H9 (cell line): ENCODE data around the gene CALY. TPM values are rescaled to one million over a fixed set of nuclear protein-coding genes. Genes with fewer than 3 reads are reported as not detected.

Experiments
- DNase-seq: peaks from one replicate; pipeline ENCODE4 v3.0.0-alpha.2; 2017
- H2AFZ ChIP-seq: one replicate; pipeline ENCODE4 v1.6.1; 2013; ENCODE audit warnings: mild to moderate bottlenecking, low read length, control low read depth, moderate library complexity
- H2AK5ac ChIP-seq: 2 replicates; pipeline ENCODE4 v1.6.1; 2013; ENCODE audit warnings: low read length, control low read depth, mixed read lengths; ENCODE audit not compliant: insufficient read length
- H2BK120ac ChIP-seq: one replicate; pipeline ENCODE4 v1.6.1; 2013; ENCODE audit warnings: low read depth, mild to moderate bottlenecking, low read length, control low read depth, inconsistent platforms; ENCODE audit not compliant: poor library complexity, severe bottlenecking
- H2BK12ac ChIP-seq: 2 replicates; pipeline ENCODE4 v1.6.1; 2013; ENCODE audit warnings: low read length, control low read depth, mixed read lengths, low read depth; ENCODE audit not compliant: insufficient read length
- H2BK15ac ChIP-seq: 2 replicates; pipeline ENCODE4 v1.6.1; 2013; ENCODE audit warnings: low read depth, low read length, control low read depth
- H2BK20ac ChIP-seq: one replicate; pipeline ENCODE4 v1.6.1; 2013; ENCODE audit warnings: low read depth, mild to moderate bottlenecking, low read length, control low read depth, inconsistent platforms; ENCODE audit not compliant: poor library complexity, severe bottlenecking
- H2BK5ac ChIP-seq: 2 replicates; pipeline ENCODE4 v1.6.1; 2013; ENCODE audit warnings: low read length, control low read depth, mixed read lengths; ENCODE audit not compliant: insufficient read length
- H3K14ac ChIP-seq: 2 replicates; pipeline ENCODE4 v1.6.1; 2013; ENCODE audit warnings: low read length, control low read depth; ENCODE audit not compliant: insufficient read depth
- H3K18ac ChIP-seq: 2 replicates; pipeline ENCODE4 v1.6.1; 2013; ENCODE audit warnings: low read depth, mild to moderate bottlenecking, mixed read lengths, low read length, control low read depth; ENCODE audit not compliant: insufficient read length
- H3K23ac ChIP-seq: 2 replicates; pipeline ENCODE4 v1.6.1; 2013; ENCODE audit warnings: low read length, control low read depth, mixed read lengths, low read depth; ENCODE audit not compliant: insufficient read length
- H3K23me2 ChIP-seq: 2 replicates; pipeline ENCODE4 v1.6.1; 2013; ENCODE audit warnings: low read depth, mild to moderate bottlenecking, mixed read lengths, low read length, control low read depth; ENCODE audit not compliant: insufficient read length, poor library complexity, severe bottlenecking
- H3K27ac ChIP-seq: 2 replicates; pipeline ENCODE4 v1.5.1; 2013; ENCODE audit warnings: low read length, control low read depth, mixed read lengths, low read depth; ENCODE audit not compliant: insufficient read length
- H3K27me3 ChIP-seq: 2 replicates; pipeline ENCODE4 v1.6.1; 2013; ENCODE audit warnings: low read length, control low read depth, inconsistent platforms; ENCODE audit not compliant: insufficient read depth
- H3K4ac ChIP-seq: 2 replicates; pipeline ENCODE4 v1.6.1; 2013; ENCODE audit warnings: low read depth, mild to moderate bottlenecking, control low read depth, inconsistent platforms, low read length, moderate library complexity
- H3K4me1 ChIP-seq: 2 replicates; pipeline ENCODE4 v1.6.1; 2013; ENCODE audit warnings: low read length, control low read depth, inconsistent platforms; ENCODE audit not compliant: insufficient read depth
- H3K4me2 ChIP-seq: 2 replicates; pipeline ENCODE4 v1.6.1; 2013; ENCODE audit warnings: low read length, control low read depth, mixed read lengths; ENCODE audit not compliant: insufficient read length, insufficient read depth
- H3K56ac ChIP-seq: 2 replicates; pipeline ENCODE4 v1.6.1; 2013; ENCODE audit warnings: low read depth, mild to moderate bottlenecking, mixed read lengths, low read length, control low read depth; ENCODE audit not compliant: insufficient read length
- H3K79me1 ChIP-seq: 2 replicates; pipeline ENCODE4 v1.6.1; 2013; ENCODE audit warnings: low read depth, mild to moderate bottlenecking, moderate library complexity, low read length, control low read depth, inconsistent platforms; ENCODE audit not compliant: insufficient read depth, poor library complexity, severe bottlenecking
- H3K79me2 ChIP-seq: 2 replicates; pipeline ENCODE4 v1.6.1; 2013; ENCODE audit warnings: low read length, control low read depth, inconsistent platforms; ENCODE audit not compliant: insufficient read depth
- H3K9ac ChIP-seq: 2 replicates; pipeline ENCODE4 v1.6.1; 2013; ENCODE audit warnings: low read length, control low read depth, mixed read lengths; ENCODE audit not compliant: insufficient read length; ENCODE audit errors: extremely low read depth
- H3K9me3 ChIP-seq: one replicate; pipeline ENCODE4 v1.6.1; 2013; ENCODE audit warnings: low read depth, low read length, inconsistent platforms; ENCODE audit not compliant: control insufficient read depth
- H3T11ph ChIP-seq: one replicate; pipeline ENCODE4 v1.6.1; 2013; ENCODE audit warnings: mild to moderate bottlenecking, low read length, control low read depth, inconsistent platforms
- H4K20me1 ChIP-seq: one replicate; pipeline ENCODE4 v1.6.1; 2013; ENCODE audit not compliant: control insufficient read depth, insufficient read length, insufficient read depth
- H4K5ac ChIP-seq: 2 replicates; pipeline ENCODE4 v1.6.1; 2013; ENCODE audit warnings: low read depth, mild to moderate bottlenecking, mixed read lengths, low read length, control low read depth; ENCODE audit not compliant: insufficient read length
- H4K8ac ChIP-seq: replicated peaks from 2 replicates; pipeline ENCODE4 v1.6.1; 2013; ENCODE audit warnings: low read length, control low read depth, mixed read lengths, low read depth; ENCODE audit not compliant: insufficient read length
- H4K91ac ChIP-seq: 2 replicates; pipeline ENCODE4 v1.6.1; 2013; ENCODE audit warnings: low read depth, mild to moderate bottlenecking, moderate library complexity, mixed read lengths, low read length, control low read depth; ENCODE audit not compliant: insufficient read length
- H3K27ac Mint-ChIP-seq, 3 experiments: 2 replicates in 2 of 3; 3 replicates in 1 of 3; pipeline ENCODE4 v1.8.0; 2020 to 2021; ENCODE audit warnings: mixed read lengths in 3 of 3, mild to moderate bottlenecking in 1 of 3, moderate library complexity in 1 of 3
- H3K27me3 Mint-ChIP-seq: 2 replicates; pipeline ENCODE4 v1.8.0; 2021; ENCODE audit warnings: low read depth, mild to moderate bottlenecking, moderate library complexity, mixed read lengths
- H3K36me3 Mint-ChIP-seq, 3 experiments: 2 replicates in 2 of 3; 3 replicates in 1 of 3; pipeline ENCODE4 v1.8.0; 2020 to 2021; ENCODE audit warnings: low read depth in 3 of 3, mixed read lengths in 3 of 3; ENCODE audit not compliant: insufficient read depth in 1 of 3
- H3K4me1 Mint-ChIP-seq, 2 experiments: 2 replicates each; pipeline ENCODE4 v1.8.0; 2020; ENCODE audit warnings: mixed read lengths in 2 of 2
- H3K4me3 Mint-ChIP-seq, 2 experiments: 2 replicates in 1 of 2; 3 replicates in 1 of 2; pipeline ENCODE4 v1.8.0; 2020 to 2021; ENCODE audit warnings: mild to moderate bottlenecking in 2 of 2, mixed read lengths in 2 of 2, moderate library complexity in 1 of 2
- H3K9me3 Mint-ChIP-seq, 2 experiments: 2 replicates in 1 of 2; 3 replicates in 1 of 2; pipeline ENCODE4 v1.8.0; 2020; ENCODE audit warnings: mild to moderate bottlenecking in 2 of 2, mixed read lengths in 2 of 2, moderate library complexity in 1 of 2
- WGBS: extraction: QIAGEN DNeasy Blood & Tissue Kit; methylation state at CpG from one replicate; pipeline ENCODE4 v1.1.7; 2013; ENCODE audit warnings: missing lambda C conversion rate, low lambda C conversion rate, mixed read lengths; ENCODE audit not compliant: insufficient read length; ENCODE audit errors: extremely low coverage; 5-methylcytosine and 5-hydroxymethylcytosine counted together
- total RNA-seq: library from RNA; stranded (reverse); gene quantifications from 2 replicates; pipeline ENCODE4 v1.2.1, GENCODE V29; 2021
- TF ChIP-seq, protein P1 (sequence below): fragments of 200-600 bp; sonication (generic); conservative IDR thresholded peaks from 3 replicates; pipeline ENCODE4 v1.8.0; 2021; ENCODE audit warnings: antibody characterized with exemption, mild to moderate bottlenecking

The CALY gene
- total RNA-seq, 1 experiment from 2014 or later, result 2.9 TPM

DNA sequence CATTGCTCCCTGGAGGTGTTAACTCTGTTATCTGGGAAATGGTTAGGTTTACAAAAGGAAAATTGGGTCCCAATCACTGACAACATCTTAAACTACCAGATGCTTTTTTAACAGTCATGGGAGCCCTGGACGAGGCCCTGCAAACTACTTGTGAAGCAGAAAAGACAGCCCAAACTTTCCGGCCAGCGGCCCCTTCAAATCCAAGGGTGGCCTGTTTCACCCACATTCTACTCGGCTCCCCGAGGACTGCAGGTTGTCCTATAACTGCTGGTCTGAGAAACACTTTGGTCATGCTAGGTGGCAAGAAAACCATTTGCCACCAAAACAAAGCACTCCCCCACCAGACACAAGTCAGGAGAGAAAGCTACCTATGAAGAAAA, 30.6 kb downstream of the CALY start:
- Mint-ChIP-seq H3K4me1 (peaks cover 11 to 14% of the 10 kb centered on the region in 2 experiments), H3K27ac (no peak overlapping the region), H3K36me3 (peaks cover 6 to 23% (median 15%) of the 10 kb centered on the region in 3 experiments), H3K9me3 (no peaks in the 10 kb centered on the region; a peak in 4 of 5 replicates), H3K4me3 (no peak overlapping the region), H3K27me3 (no peaks in the 10 kb centered on the region)
- H4K5ac ChIP-seq, result no peak overlapping the region
- H3K4me2 ChIP-seq, result no peak overlapping the region
- no peaks in the 10 kb centered on the region for H3K9me3 ChIP-seq
- H4K91ac ChIP-seq, result no peak overlapping the region
- H4K8ac ChIP-seq, result no peak overlapping the region
- no peak overlapping the region for H3K23ac ChIP-seq
- no peak overlapping the region for H3K9ac ChIP-seq
- H3K4me1 ChIP-seq, result no peaks in the 10 kb centered on the region
- no peak overlapping the region for H2BK120ac ChIP-seq
- no peak for DNase-seq
- no peak overlapping the region for H2BK5ac ChIP-seq
- H3K27me3 ChIP-seq, result no peaks in the 10 kb centered on the region
- no peak overlapping the region for H3K18ac ChIP-seq
- H2BK15ac ChIP-seq, result no peak overlapping the region
- no peak overlapping the region for H3K56ac ChIP-seq
- H3K79me2 ChIP-seq, result peaks cover 9% of the 10 kb centered on the region; the same call in 1 of the 2 replicates
- H2AFZ ChIP-seq, result no peak overlapping the region
- no peak overlapping the region for H2BK20ac ChIP-seq
- H3K23me2 ChIP-seq, result peaks cover 9% of the 10 kb centered on the region
- no peak overlapping the region for H2BK12ac ChIP-seq
- TF ChIP-seq, protein P1, sequence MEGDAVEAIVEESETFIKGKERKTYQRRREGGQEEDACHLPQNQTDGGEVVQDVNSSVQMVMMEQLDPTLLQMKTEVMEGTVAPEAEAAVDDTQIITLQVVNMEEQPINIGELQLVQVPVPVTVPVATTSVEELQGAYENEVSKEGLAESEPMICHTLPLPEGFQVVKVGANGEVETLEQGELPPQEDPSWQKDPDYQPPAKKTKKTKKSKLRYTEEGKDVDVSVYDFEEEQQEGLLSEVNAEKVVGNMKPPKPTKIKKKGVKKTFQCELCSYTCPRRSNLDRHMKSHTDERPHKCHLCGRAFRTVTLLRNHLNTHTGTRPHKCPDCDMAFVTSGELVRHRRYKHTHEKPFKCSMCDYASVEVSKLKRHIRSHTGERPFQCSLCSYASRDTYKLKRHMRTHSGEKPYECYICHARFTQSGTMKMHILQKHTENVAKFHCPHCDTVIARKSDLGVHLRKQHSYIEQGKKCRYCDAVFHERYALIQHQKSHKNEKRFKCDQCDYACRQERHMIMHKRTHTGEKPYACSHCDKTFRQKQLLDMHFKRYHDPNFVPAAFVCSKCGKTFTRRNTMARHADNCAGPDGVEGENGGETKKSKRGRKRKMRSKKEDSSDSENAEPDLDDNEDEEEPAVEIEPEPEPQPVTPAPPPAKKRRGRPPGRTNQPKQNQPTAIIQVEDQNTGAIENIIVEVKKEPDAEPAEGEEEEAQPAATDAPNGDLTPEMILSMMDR, result no peak
- H3K4ac ChIP-seq, result no peak overlapping the region
- H2AK5ac ChIP-seq, result no peak overlapping the region
- H3T11ph ChIP-seq, result no peak overlapping the region
- no peak overlapping the region for H3K14ac ChIP-seq
- H4K20me1 ChIP-seq, result no peaks in the 10 kb centered on the region
- no peak overlapping the region for H3K27ac ChIP-seq
- peaks cover 14% of the 10 kb centered on the region for H3K79me1 ChIP-seq
- WGBS, result no CpG with 5 or more reads among the region's 5 CpGs
